Left ventricle myocardium superior (tissue), 1 donor: ENCODE data around the gene PODXL2. TPM values are rescaled to one million over a fixed set of nuclear protein-coding genes. Genes with fewer than 3 reads are reported as not detected.
A peak's percentile ranks its signal among the peaks of the same experiment; 100 is the strongest.

Source experiments
- ATAC-seq: fragments of 200-7000 bp; cut with Tn5 transposase; one replicate; pipeline ENCODE4 v1.9.1; 2020; ENCODE audit warnings: mild to moderate bottlenecking, moderate library complexity
- DNase-seq: peaks from one replicate; pipeline ENCODE4 v3.0.0-alpha.2; 2020
- intact Hi-C: fragments of 100-400 bp; cut with micrococcal nuclease; formaldehyde crosslinking; loops from one replicate; pipeline ENCODE4 v1.11.0; 2022
- total RNA-seq: library from RNA; stranded (reverse); fragmentation: NEBNext Ultra II Directional; extraction: Animal tissue kit (Norgen Biotek cat#: 25700); gene quantifications from one replicate; pipeline ENCODE4 v1.2.1, GENCODE V29; 2021
- donor health status: DM: no; HTN: yes; CAD: no; lungs with severe emphysema.

PODXL2 gene
- total RNA-seq, 1 donor from 2014 or later: 1.5 TPM

- DNase-seq: no peak
- ATAC-seq: no peak
- intact Hi-C loops: no loop called here
Observed at GRCh38 chr3:127711021-127711695, 82.2 kb downstream of the PODXL2 start.

GRCh38 chr3:127711896-127712295, 82.9 kb downstream of the PODXL2 start:
- no peak for ATAC-seq
- intact Hi-C loops: no loop called here
- DNase-seq: no peak

GRCh38 chr3:127712461-127712860, 83.5 kb downstream of the PODXL2 start:
- ATAC-seq: no peak
- intact Hi-C loops: no loop called here

GRCh38 chr3:127712881-127713771, 84.1 kb downstream of the PODXL2 start:
- no peak for ATAC-seq
- intact Hi-C loops: no loop called here
- no peak for DNase-seq

More at GRCh38 chr3:127712461-127712860, 83.5 kb downstream of the PODXL2 start:
- no peak for DNase-seq

GRCh38 chr3:127714125-127714571, 85.2 kb downstream of the PODXL2 start:
- intact Hi-C loops: no loop called here
- ATAC-seq: peak; percentile 60
- no peak for DNase-seq

GRCh38 chr3:127714866-127715265, 85.9 kb downstream of the PODXL2 start:
- no peak for DNase-seq
- intact Hi-C loops: no loop called here
- ATAC-seq: no peak

GRCh38 chr3:127715532-127715931, 86.5 kb downstream of the PODXL2 start:
- no peak for ATAC-seq
- intact Hi-C loops: no loop called here
- DNase-seq: no peak

GRCh38 chr3:127716384-127716783, 87.4 kb downstream of the PODXL2 start:
- DNase-seq (no peak), ATAC-seq (no peak)
- intact Hi-C loops: no loop called here

GRCh38 chr3:127717357-127718244, 88.6 kb downstream of the PODXL2 start:
- no peak for ATAC-seq
- DNase-seq: no peak
- intact Hi-C loops: no loop called here

- DNase-seq (no peak), ATAC-seq (no peak)
- intact Hi-C loops: no loop called here
Observed at GRCh38 chr3:127718245-127718915, 89.4 kb downstream of the PODXL2 start.

- intact Hi-C loops: no loop called here
- no peak for DNase-seq
- no peak for ATAC-seq
Observed at GRCh38 chr3:127718916-127719290, 89.9 kb downstream of the PODXL2 start.

- ATAC-seq (no peak), DNase-seq (no peak)
- intact Hi-C loops: no loop called here
Observed at GRCh38 chr3:127719369-127719768, 90.4 kb downstream of the PODXL2 start.

- intact Hi-C loops: no loop called here
- DNase-seq (no peak), ATAC-seq (no peak)
Observed at GRCh38 chr3:127720161-127720823, 91.3 kb downstream of the PODXL2 start.

- intact Hi-C loops: no loop called here
- no peak for DNase-seq
- ATAC-seq: no peak
Observed at GRCh38 chr3:127720985-127721935, 92.3 kb downstream of the PODXL2 start.

GRCh38 chr3:127722091-127722784, 93.3 kb downstream of the PODXL2 start:
- DNase-seq (no peak), ATAC-seq (no peak)
- intact Hi-C loops: no loop called here
